ENCODE results near the gene SLX4IP. TPM values are rescaled to one million over a fixed set of nuclear protein-coding genes. Genes with fewer than 3 reads are reported as not detected.

SLX4IP gene
- total and polyA plus RNA-seq, 2 of the 13 experiments (the other 11 are each of a cell fraction or from before 2014, with no cell fraction given): 3.6 to 7.3 TPM

DNA sequence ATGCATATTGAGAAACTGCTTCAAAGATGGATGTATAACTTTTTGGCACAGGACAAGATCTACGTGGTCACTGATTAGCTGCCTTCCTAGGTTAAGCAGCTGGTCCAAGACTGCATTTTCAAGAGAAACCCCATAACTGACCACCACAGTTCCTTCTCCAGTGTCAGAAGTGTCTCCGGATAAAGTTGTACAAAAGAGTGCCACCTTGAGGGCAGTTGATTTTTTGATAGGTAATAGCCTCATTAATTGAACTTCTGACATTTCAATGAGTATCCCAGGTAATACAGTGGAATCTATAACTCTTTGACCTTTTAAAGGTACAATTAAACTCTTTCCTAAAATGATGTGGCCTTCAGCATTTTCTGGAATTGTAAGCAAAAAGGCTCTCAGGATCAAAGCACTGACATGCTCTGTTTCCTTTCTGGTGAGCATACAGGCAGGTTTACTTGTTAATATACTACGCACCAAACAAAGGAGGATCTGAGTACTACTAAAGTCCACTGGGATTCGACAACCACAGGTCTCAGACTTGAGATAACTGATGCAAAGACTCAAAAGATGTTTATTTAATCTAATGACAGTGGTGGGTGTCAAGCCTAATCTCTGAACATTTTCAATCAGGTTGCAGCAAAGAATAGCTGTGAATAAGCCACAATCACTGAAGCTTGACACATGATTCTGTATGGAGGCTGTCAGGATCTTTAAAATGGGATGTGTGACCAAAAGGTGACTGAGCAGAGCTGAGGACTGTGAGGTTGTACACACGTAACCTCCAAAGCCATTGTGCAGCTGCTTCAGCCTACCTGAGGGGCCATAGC lies 22.3 kb upstream of the SLX4IP start (continued):
- TF ChIP-seq TSC22D2 (CRISPR knock-in tag; IDR thresholded peaks at IDR 0.05; ENCODE audit: borderline replicate concordance): no peak
- TF ChIP-seq PCBP1 (IDR thresholded peaks at IDR 0.05; ENCODE audit: borderline replicate concordance, low read depth, low read length): no peak

DNA sequence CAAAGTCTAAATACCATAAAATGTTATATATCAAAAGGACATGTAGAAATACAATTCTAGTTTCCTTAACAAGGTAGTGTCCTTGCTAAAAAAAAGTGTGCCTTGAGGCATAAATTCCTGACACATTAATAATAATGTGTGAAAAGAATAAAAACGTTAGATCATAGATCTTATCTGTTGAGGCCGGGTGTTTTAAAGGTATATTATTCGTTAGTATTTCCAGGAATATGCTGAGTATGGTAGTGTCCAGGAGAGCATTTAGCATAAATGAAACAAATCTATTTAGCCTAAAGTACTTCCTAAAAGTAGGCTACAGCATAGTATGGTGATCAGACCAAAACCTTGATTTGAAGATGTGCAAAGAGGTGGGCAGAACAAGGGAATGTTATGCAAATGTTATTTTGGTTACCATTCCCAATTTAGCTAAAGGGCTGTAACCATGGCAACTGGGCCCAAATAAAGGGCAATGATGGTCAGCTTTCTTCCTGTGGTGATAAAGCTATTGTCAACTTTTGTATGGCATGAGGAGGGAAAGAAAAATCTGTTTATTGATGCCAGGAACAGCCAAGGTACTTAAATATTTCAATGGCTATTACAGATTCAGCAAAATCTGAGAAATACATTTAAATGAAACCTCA lies 20.0 kb upstream of the SLX4IP start:
- WGBS (ENCODE audit: low lambda C conversion rate): 91% methylated on average over 3 of the region's 3 CpGs
- TF ChIP-seq ZNF138 (CRISPR knock-in tag; IDR thresholded peaks at IDR 0.05; ENCODE audit: low read depth) (no peak), KAT2B (IDR thresholded peaks at IDR 0.05; ENCODE audit: borderline replicate concordance, low read depth, low read length) (no peak), RFX3 (CRISPR knock-in tag; IDR thresholded peaks at IDR 0.05) (peak; percentile 43; the same call in 1 of the 2 replicates), ZNF235 (CRISPR knock-in tag; IDR thresholded peaks at IDR 0.05; ENCODE audit: borderline replicate concordance) (no peak), ZNF773 (CRISPR knock-in tag; IDR thresholded peaks at IDR 0.05; ENCODE audit: borderline replicate concordance) (no peak), AGO1 (IDR thresholded peaks at IDR 0.05; ENCODE audit: low read depth, low read length, poor library complexity, severe bottlenecking) (no peak), RFX1 (IDR thresholded peaks at IDR 0.05) (peak; percentile 58; the same call in 1 of the 2 replicates), ZNF121 (CRISPR knock-in tag; IDR thresholded peaks at IDR 0.05) (no peak), DR1 (CRISPR knock-in tag; IDR thresholded peaks at IDR 0.05) (no peak)
- TF ChIP-seq, protein P1, sequence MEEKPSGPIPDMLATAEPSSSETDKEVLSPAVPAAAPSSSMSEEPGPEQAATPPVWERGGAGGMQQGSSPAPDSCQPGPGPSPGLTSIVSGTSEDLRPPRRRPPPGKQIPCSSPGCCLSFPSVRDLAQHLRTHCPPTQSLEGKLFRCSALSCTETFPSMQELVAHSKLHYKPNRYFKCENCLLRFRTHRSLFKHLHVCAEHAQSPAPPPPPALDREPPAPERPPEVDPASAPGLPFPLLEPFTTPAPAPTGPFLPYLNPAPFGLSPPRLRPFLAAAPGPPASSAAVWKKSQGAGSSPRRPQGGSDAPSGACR (CRISPR knock-in tag; IDR thresholded peaks at IDR 0.05): no peak
- FAIRE-seq (no peak), DNase-seq (ENCODE audit: low spot score) (no peak), ATAC-seq (no peak)
- H4K20me1 ChIP-seq (ENCODE audit: insufficient read depth, low read length): no peaks in the 10 kb centered on the region
- H3K4me1 ChIP-seq (ENCODE audit: insufficient read depth, low read length): 0 out of 2 replicates have a peak, but pooled peaks cover 7% of the 10 kb centered on the region
- H3K4me3 ChIP-seq (replicated peaks in 1 of 3; ENCODE audit: insufficient read depth in 1 of 3, low read depth in 2 of 3, low read length in 3 of 3): no peak overlapping the region
- intact Hi-C loops (cut with micrococcal nuclease; ENCODE audit: unreplicated experiment) (no loop called here), in situ Hi-C loops (cut with HindIII; ENCODE audit: extremely low pct_ligation_motif_present, low pct_unique_long_range_greater_than_20kb) (loop anchor here (10.0 kb wide), 1 partner anchor 60 kb away; no protein-coding TSS in a partner anchor)
- no peak overlapping the region for H3K9ac ChIP-seq (ENCODE audit: insufficient read depth, low read depth, low read length)
- peaks cover 29 to 68% of the 10 kb centered on the region in 2 experiments for H3K36me3 ChIP-seq (replicated peaks in 1 of 2; ENCODE audit: control insufficient read depth in 1 of 2, insufficient read depth in 2 of 2, low read length in 2 of 2)
- ChIA-PET CTCF (ENCODE audit: low intra/inter-chr PET ratio, low total read pairs) (no interaction called here), POLR2A (no interaction called here)
- H3K9me3 ChIP-seq (ENCODE audit: low read length): no peaks in the 10 kb centered on the region
- no TSS peak for BruUV-seq (replicated peaks)
- H3K27ac ChIP-seq (ENCODE audit: extremely low read length, insufficient read depth, low read length): no peak overlapping the region
- H3K27me3 ChIP-seq (ENCODE audit: control insufficient read depth in 1 of 2, insufficient read depth in 2 of 2, low read length in 2 of 2): no peaks in the 10 kb centered on the region
- no peak overlapping the region for H3K4me2 ChIP-seq (ENCODE audit: low read depth, low read length)
- no peak overlapping the region for H2AFZ ChIP-seq (ENCODE audit: low read length)
- H3K79me2 ChIP-seq (ENCODE audit: insufficient read depth, low read length): peaks cover 8% of the 10 kb centered on the region
